Stomach (tissue), 9 donors: Measurements from ENCODE around the gene DHX57. TPM values are rescaled to one million over a fixed set of nuclear protein-coding genes. Genes with fewer than 3 reads are reported as not detected.

Experiments
- DNase-seq, 2 donors: peaks; one replicate each; pipeline versions ENCODE4 v3.0.0 to v3.0.0-alpha.2; 2013 to 2019
- H3K27ac ChIP-seq, 5 donors: fragments of 200-600 bp in 4 of 5; sonication (generic) in 4 of 5; one replicate each; pipeline ENCODE4 v1.5.1; 2013 to 2019; ENCODE audit warnings: mild to moderate bottlenecking in 1 of 5, moderate library complexity in 1 of 5
- H3K27me3 ChIP-seq, 3 donors: fragments of 200-600 bp; sonication (generic); one replicate each; pipeline ENCODE4 v1.5.1; 2017 to 2019; ENCODE audit warnings: mixed run types in 1 of 3
- H3K36me3 ChIP-seq, 4 donors: fragments of 200-600 bp; sonication (generic); 1 replicate in 3 of 4; 2 replicates in 1 of 4; pipeline ENCODE4 v1.5.1; 2016 to 2019
- H3K4me1 ChIP-seq, 4 donors: fragments of 200-600 bp; sonication (generic); one replicate each; pipeline ENCODE4 v1.5.1; 2016 to 2019
- H3K4me3 ChIP-seq, 4 donors: fragments of 200-600 bp; sonication (generic) in 3 of 4; one replicate each; pipeline ENCODE4 v1.5.1; 2016 to 2019; ENCODE audit warnings: mild to moderate bottlenecking in 1 of 4
- H3K9me3 ChIP-seq, 4 donors: fragments of 200-600 bp; sonication (generic); one replicate each; pipeline ENCODE4 v1.5.1; 2016 to 2019
- EP300 ChIP-seq: sonication (generic); formaldehyde crosslinking; IDR thresholded peaks from one replicate; pipeline ENCODE4 v1.6.1; 2017; ENCODE audit warnings: antibody characterized with exemption
- POLR2A ChIP-seq, 4 donors: fragments of 450-650 bp; IDR thresholded peaks; one replicate each; pipeline ENCODE4 v1.6.1; 2016; ENCODE audit warnings: antibody characterized with exemption in 4 of 4, control low read depth in 2 of 4, mild to moderate bottlenecking in 1 of 4, moderate library complexity in 1 of 4
- POLR2AphosphoS5 ChIP-seq, 3 donors: sonication (generic); formaldehyde crosslinking; IDR thresholded peaks; one replicate each; pipeline ENCODE4 v1.6.1; 2016; ENCODE audit warnings: antibody characterized with exemption in 3 of 3
- WGBS, 5 donors: extraction: QIAGEN DNeasy Blood & Tissue Kit in 3 of 5; methylation state at CpG; one replicate each; pipeline versions ENCODE4 v1.1.5 to v1.1.7; 2013 to 2018; 5-methylcytosine and 5-hydroxymethylcytosine counted together
- intact Hi-C: fragments of 100-400 bp; cut with DNase I; formaldehyde crosslinking; loops from one replicate; pipeline ENCODE4 v1.15.1; 2023; ENCODE audit warnings: low total_unique reads
- polyA plus RNA-seq, 3 donors: library from polyadenylated mRNA; stranded (reverse); fragments of 200-250 nt; gene quantifications; one replicate each; pipeline ENCODE4 v1.2.3, GENCODE V29; 2013
- total RNA-seq, 5 donors: library from RNA; depleted of rRNA; stranded (reverse); fragments of >200 nt; gene quantifications; one replicate each; pipeline versions ENCODE4 v1.1.0 to v1.2.3, GENCODE V29; 2014 to 2016
- TF ChIP-seq, protein P1 (sequence below), 7 experiments: fragments of 450-650 bp in 4 of 7; fragments of 200-600 bp in 3 of 7; sonication (generic) in 3 of 7; IDR thresholded peaks; one replicate each; pipeline ENCODE4 v1.5.1; 2016 to 2019; ENCODE audit warnings: antibody characterized with exemption in 7 of 7, control low read depth in 2 of 7, mild to moderate bottlenecking in 1 of 7
- donor health status: healthy with polysubstance abuse.
- donor health status: Bipolar disorder and iron deficiency.
- donor health status: healthy.

Gene DHX57
- total and polyA plus RNA-seq, 8 donors = 4.1 to 29.9 (median 13.9) TPM

DNA sequence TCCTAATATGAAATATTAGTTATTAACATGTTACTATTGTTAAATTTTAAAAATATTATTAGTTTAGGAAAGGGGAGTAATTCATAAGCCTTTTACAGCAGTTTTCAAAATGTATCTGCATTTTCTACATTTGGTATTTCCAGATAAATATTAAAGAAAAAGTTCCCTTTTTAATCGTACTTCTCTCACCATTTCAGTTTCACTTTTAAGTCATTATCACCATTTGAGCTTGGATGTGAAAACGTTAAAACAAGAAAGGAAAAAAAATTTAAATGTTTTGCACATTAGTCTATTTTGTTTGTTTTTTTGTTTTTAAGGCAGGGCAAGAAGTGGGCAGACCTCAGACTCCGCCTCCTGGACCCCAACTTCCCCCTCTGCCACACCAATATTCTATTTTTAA, 121.2 kb downstream of the DHX57 start:
- Histone ChIP-seq H3K9me3 (no peaks in the 10 kb centered on the region), H3K36me3 (peaks cover under 1 to 2% (median under 1%) of the 10 kb centered on the region in 4 donors), H3K27me3 (no peaks in the 10 kb centered on the region), H3K4me3 (peak overlapping the region in 2 of 4 donors; percentile 12 to 19), H3K27ac (peak overlapping the region in 1 of 5 donors; percentile 12), H3K4me1 (peaks cover 0 to 28% (median 9%) of the 10 kb centered on the region in 4 donors)
- 27 to 39% (median 31%) methylated on average over 3 of the region's 3 CpGs for WGBS, 5 donors
- DNase-seq = no peak
- intact Hi-C loops = no loop called here
- TF ChIP-seq POLR2AphosphoS5 (IDR thresholded peaks at IDR 0.05) (no peak), EP300 (no peak), POLR2A (IDR thresholded peaks at IDR 0.05) (no peak)
- TF ChIP-seq, protein P1, sequence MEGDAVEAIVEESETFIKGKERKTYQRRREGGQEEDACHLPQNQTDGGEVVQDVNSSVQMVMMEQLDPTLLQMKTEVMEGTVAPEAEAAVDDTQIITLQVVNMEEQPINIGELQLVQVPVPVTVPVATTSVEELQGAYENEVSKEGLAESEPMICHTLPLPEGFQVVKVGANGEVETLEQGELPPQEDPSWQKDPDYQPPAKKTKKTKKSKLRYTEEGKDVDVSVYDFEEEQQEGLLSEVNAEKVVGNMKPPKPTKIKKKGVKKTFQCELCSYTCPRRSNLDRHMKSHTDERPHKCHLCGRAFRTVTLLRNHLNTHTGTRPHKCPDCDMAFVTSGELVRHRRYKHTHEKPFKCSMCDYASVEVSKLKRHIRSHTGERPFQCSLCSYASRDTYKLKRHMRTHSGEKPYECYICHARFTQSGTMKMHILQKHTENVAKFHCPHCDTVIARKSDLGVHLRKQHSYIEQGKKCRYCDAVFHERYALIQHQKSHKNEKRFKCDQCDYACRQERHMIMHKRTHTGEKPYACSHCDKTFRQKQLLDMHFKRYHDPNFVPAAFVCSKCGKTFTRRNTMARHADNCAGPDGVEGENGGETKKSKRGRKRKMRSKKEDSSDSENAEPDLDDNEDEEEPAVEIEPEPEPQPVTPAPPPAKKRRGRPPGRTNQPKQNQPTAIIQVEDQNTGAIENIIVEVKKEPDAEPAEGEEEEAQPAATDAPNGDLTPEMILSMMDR (IDR thresholded peaks at IDR 0.05) = no peak

DNA sequence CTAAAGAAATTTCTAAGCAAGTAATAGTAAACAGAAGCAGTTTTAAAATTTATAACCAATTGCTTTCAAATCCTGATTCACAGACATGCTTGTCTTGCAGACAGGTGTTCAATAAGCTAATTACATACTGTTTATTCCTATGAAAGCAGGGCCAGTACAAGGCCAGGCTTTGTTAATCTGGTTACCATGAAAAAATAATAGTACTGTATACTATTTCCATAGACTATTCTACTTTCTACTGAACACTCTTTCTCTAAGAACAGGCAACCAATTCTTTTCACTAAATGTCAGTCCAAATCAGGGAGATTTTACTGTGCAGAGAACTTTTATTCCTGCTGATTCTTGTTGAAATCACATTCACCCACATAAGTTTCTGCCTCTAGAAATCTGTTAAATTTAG, 121.7 kb downstream of the DHX57 start:
- peak overlapping the region in 1 of 4 donors; percentile 19 for H3K4me3 ChIP-seq
- intact Hi-C loops = no loop called here
- DNase-seq = no peak

DNA sequence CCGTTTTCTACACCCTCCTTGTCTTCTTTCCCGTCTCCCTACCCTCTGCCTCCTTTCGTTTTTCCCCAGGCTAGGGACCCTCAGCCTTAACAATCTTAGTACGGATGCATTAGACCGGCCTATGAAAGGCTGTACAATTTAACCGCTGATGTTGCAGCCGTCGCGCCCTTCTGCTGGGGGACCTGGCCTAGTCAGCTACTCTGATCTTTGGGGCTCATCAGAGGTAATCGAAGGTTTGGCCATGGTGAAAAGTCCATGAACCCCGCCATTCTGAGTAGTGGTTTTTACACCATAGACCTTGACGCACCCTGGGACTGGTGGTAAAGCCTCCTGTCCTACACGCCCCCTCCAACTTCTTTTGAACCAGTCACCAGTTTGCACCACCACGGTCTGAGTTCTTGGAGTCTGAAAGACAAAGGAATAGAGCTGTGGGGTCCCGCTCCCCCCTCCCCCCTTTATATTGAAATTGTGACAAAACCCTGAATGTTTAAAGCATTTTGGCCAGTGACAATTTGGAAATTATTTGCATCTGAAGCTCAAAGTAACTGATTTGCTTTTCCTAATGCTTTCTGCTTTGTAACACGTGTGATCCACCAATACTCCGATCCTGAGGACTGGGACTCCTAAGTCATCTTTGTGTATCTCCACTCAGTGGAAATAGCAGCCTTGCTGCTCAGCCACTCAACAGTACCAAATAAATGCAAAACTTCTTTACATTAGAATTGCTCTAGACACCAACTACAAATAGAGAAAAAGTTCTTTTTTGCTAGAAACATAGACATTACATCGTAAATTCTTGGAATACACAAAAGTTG, 123.9 kb downstream of the DHX57 start:
- Histone ChIP-seq H3K4me1 (peaks cover 24 to 55% (median 36%) of the 10 kb centered on the region in 4 donors), H3K4me3 (peak overlapping the region; percentile 68 to 89 (median 80)), H3K27ac (peak overlapping the region; percentile 76 to 100 (median 97)), H3K27me3 (no peaks in the 10 kb centered on the region), H3K9me3 (no peaks in the 10 kb centered on the region), H3K36me3 (peaks cover 27 to 29% (median 28%) of the 10 kb centered on the region in 4 donors)
- DNase-seq = no peak
- TF ChIP-seq, protein P1 (IDR thresholded peaks at IDR 0.05) = no peak
- TF ChIP-seq EP300 = no peak
- no peak for TF ChIP-seq POLR2A (IDR thresholded peaks at IDR 0.05)
- no peak for TF ChIP-seq POLR2AphosphoS5 (IDR thresholded peaks at IDR 0.05)
- intact Hi-C loops = no loop called here
- 24 to 28% (median 25%) methylated on average over 17 to 18 of the region's 18 CpGs for WGBS, 5 donors

More for the DNA sequence above, 121.7 kb downstream of the DHX57 start:
- Histone ChIP-seq H3K9me3 (no peaks in the 10 kb centered on the region), H3K27me3 (no peaks in the 10 kb centered on the region), H3K27ac (peak overlapping the region in 1 of 5 donors; percentile 12), H3K4me1 (peaks cover 2 to 32% (median 13%) of the 10 kb centered on the region in 4 donors), H3K36me3 (peaks cover 5 to 6% (median 5%) of the 10 kb centered on the region in 4 donors)
- TF ChIP-seq, protein P1 (IDR thresholded peaks at IDR 0.05) = no peak
- no peak for TF ChIP-seq EP300
- no peak for TF ChIP-seq POLR2AphosphoS5 (IDR thresholded peaks at IDR 0.05)
- no peak for TF ChIP-seq POLR2A (IDR thresholded peaks at IDR 0.05)

DNA sequence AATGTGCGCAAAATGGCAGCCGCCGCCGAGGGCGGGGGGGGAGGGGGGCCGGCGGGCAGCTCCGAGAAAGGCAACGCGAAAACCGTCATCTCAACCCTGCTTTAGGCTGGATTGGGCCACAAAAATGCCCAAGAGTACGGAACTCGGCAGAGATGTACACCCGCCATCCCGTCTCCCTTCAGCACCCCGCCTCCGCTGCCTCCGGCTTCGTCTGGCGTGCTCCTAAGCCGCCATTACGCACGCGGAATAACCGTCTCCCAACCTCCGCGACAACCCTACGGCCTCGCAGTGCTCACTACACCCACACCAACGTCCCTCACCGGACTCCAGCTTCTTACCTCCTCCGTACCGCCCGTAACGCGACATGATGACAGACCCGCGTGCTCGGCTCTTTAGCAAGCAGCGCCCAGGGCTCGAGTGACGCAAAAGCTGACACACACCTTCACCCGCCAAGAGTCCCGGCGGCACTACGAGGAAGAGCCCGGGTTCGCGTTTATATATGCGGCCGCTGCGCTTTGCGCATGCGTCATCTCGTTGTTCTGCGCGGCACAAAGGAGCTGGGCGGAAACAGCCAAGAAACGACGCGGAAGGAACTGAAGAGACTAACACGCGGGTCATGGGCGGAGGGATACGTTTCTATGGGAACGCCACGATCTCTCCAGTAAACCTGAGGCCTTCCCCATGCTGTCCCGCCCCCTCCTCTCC, 124.7 kb downstream of the DHX57 start, which contains the start of gene SRSF7:
TSS of gene SRSF7 (minus strand) at position 471 of the 705 bp plus-strand sequence. CDS start at position 366, 105 bp downstream.
- no peaks in the 10 kb centered on the region for H3K27me3 ChIP-seq
- intact Hi-C loops = no loop called here
- peak within 1 kb of the TSS; percentile 97 to 100 (median 99) for H3K27ac ChIP-seq
- peaks cover 35 to 36% (median 35%) of the 10 kb centered on the region in 4 donors for H3K36me3 ChIP-seq
- 0 to 1% (median 0%) methylated on average over 60 to 68 of the region's 68 CpGs for WGBS, 5 donors
- peak; percentile 100 for TF ChIP-seq POLR2AphosphoS5 (IDR thresholded peaks at IDR 0.05)
- TF ChIP-seq EP300 = no peak
- peak in 3 of 4 donors; percentile 20 to 100 (median 100) for TF ChIP-seq POLR2A (IDR thresholded peaks at IDR 0.05)
- TF ChIP-seq, protein P1 (IDR thresholded peaks at IDR 0.05) = no peak
- H3K4me3 ChIP-seq = peak within 1 kb of the TSS; percentile 68 to 89 (median 80)
- DNase-seq = peak; percentile 98 to 100
- peaks cover 27 to 62% (median 42%) of the 10 kb centered on the region in 4 donors for H3K4me1 ChIP-seq
- H3K9me3 ChIP-seq = no peaks in the 10 kb centered on the region
